Body of pancreas (tissue), 4 donors: ENCODE data around the gene PPP1R3C. TPM values are rescaled to one million over a fixed set of nuclear protein-coding genes. Genes with fewer than 3 reads are reported as not detected.

Experiments
- ATAC-seq: fragments of 150-250 bp; one replicate; pipeline ENCODE4 v1.9.1; 2016
- DNase-seq, 4 donors: peaks; one replicate each; pipeline ENCODE4 v3.0.0-alpha.2; 2019
- H3K27ac ChIP-seq, 4 donors: fragments of 200-600 bp; sonication (generic); 1 replicate in 3 of 4; 2 replicates in 1 of 4; pipeline versions ENCODE4 v1.5.1 to v1.6.1; 2016 to 2019; ENCODE audit warnings: mild to moderate bottlenecking in 1 of 4, mixed read lengths in 1 of 4, moderate library complexity in 1 of 4
- H3K27me3 ChIP-seq, 2 donors: fragments of 200-600 bp; sonication (generic); one replicate each; pipeline ENCODE4 v1.6.0; 2016; ENCODE audit warnings: mild to moderate bottlenecking in 1 of 2
- H3K36me3 ChIP-seq, 2 donors: fragments of 200-600 bp; sonication (generic); replicated peaks in 1 of 2; 2 replicates each; pipeline ENCODE4 v1.5.1; 2016; ENCODE audit warnings: low read depth in 2 of 2; ENCODE audit not compliant: insufficient read depth in 1 of 2
- H3K4me1 ChIP-seq: fragments of 200-600 bp; sonication (generic); one replicate; pipeline ENCODE4 v1.6.0; 2016
- H3K4me3 ChIP-seq, 2 donors: fragments of 200-600 bp; sonication (generic); 1 replicate in 1 of 2; 2 replicates in 1 of 2; pipeline ENCODE4 v1.5.1; 2016 to 2019
- H3K9me3 ChIP-seq, 3 donors: fragments of 200-600 bp; sonication (generic); 1 replicate in 2 of 3; 2 replicates in 1 of 3; pipeline ENCODE4 v1.5.1; 2016
- POLR2A ChIP-seq, 3 donors: fragments of 450-650 bp; IDR thresholded peaks; one replicate each; pipeline ENCODE4 v1.6.1; 2016; ENCODE audit warnings: antibody characterized with exemption in 3 of 3, mild to moderate bottlenecking in 2 of 3
- WGBS, 2 donors: methylation state at CpG; one replicate each; pipeline ENCODE4 v1.1.5; 2017; 5-methylcytosine and 5-hydroxymethylcytosine counted together
- intact Hi-C: fragments of 100-400 bp; cut with DNase I; formaldehyde crosslinking; loops from one replicate; pipeline ENCODE4 v1.15.1; 2023
- total RNA-seq, 2 donors: library from RNA; depleted of rRNA; stranded (reverse); fragments of >200 nt; gene quantifications; one replicate each; pipeline ENCODE4 v1.1.0, GENCODE V29; 2016
- TF ChIP-seq, protein P1 (sequence below), 7 experiments: fragments of 450-650 bp in 4 of 7; fragments of 200-600 bp in 3 of 7; sonication (generic) in 3 of 7; IDR thresholded peaks; one replicate each; pipeline ENCODE4 v1.5.1; 2016 to 2019; ENCODE audit warnings: antibody characterized with exemption in 7 of 7

The PPP1R3C gene
- total RNA-seq, 2 donors from 2014 or later: 9.6 to 15.6 TPM

GRCh38 chr10:91587710-91588638, 44.9 kb downstream of the PPP1R3C start:
- TF ChIP-seq, protein P1, sequence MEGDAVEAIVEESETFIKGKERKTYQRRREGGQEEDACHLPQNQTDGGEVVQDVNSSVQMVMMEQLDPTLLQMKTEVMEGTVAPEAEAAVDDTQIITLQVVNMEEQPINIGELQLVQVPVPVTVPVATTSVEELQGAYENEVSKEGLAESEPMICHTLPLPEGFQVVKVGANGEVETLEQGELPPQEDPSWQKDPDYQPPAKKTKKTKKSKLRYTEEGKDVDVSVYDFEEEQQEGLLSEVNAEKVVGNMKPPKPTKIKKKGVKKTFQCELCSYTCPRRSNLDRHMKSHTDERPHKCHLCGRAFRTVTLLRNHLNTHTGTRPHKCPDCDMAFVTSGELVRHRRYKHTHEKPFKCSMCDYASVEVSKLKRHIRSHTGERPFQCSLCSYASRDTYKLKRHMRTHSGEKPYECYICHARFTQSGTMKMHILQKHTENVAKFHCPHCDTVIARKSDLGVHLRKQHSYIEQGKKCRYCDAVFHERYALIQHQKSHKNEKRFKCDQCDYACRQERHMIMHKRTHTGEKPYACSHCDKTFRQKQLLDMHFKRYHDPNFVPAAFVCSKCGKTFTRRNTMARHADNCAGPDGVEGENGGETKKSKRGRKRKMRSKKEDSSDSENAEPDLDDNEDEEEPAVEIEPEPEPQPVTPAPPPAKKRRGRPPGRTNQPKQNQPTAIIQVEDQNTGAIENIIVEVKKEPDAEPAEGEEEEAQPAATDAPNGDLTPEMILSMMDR (IDR thresholded peaks at IDR 0.05): no peak
- TF ChIP-seq POLR2A (IDR thresholded peaks at IDR 0.05): no peak
- Histone ChIP-seq H3K4me3 (no peak overlapping the region), H3K4me1 (peaks cover 61% of the 10 kb centered on the region), H3K9me3 (no peaks in the 10 kb centered on the region), H3K27me3 (no peaks in the 10 kb centered on the region), H3K36me3 (no peaks in the 10 kb centered on the region), H3K27ac (peak overlapping the region; percentile 36 to 89 (median 85))
- 36 to 45% methylated on average over 9 of the region's 9 CpGs for WGBS, 2 donors
- DNase-seq (peak; percentile 48 to 80 (median 66)), ATAC-seq (no peak)
- intact Hi-C loops: no loop called here

DNA sequence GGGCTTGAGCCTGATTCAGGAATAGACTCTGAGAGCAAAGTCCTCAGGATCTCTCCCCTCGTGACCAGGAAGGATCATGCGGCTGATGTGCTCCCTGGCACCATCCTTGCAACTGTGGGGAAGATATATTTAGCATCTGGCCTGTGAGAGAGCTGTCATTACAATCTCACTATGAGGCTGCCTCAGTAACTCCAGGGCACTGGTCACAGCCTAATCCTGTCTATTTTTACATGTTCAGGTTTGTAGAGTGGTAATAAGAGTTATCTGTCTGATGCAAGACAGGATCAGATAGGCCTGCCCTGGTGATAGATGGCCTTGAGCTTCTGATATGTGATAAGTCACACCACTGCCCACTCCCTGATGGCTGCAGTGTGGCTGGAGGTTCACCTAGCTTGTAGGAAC, 50.7 kb downstream of the PPP1R3C start:
- 81 to 85% methylated on average over 2 of the region's 2 CpGs for WGBS, 2 donors
- no peaks in the 10 kb centered on the region for H3K27me3 ChIP-seq
- intact Hi-C loops: no loop called here
- no peaks in the 10 kb centered on the region for H3K9me3 ChIP-seq
- no peak for DNase-seq
- H3K4me1 ChIP-seq: peaks cover 16% of the 10 kb centered on the region
- H3K27ac ChIP-seq: no peak overlapping the region
- H3K4me3 ChIP-seq: no peak overlapping the region
- no peak for ATAC-seq
- TF ChIP-seq, protein P1 (IDR thresholded peaks at IDR 0.05): no peak
- TF ChIP-seq POLR2A (IDR thresholded peaks at IDR 0.05): no peak
- H3K36me3 ChIP-seq: no peaks in the 10 kb centered on the region

- WGBS, 2 donors: 76 to 100% methylated on average over 2 of the region's 2 CpGs
- H3K36me3 ChIP-seq: no peaks in the 10 kb centered on the region
- no peaks in the 10 kb centered on the region for H3K9me3 ChIP-seq
- H3K27ac ChIP-seq: no peak overlapping the region
- no peak for DNase-seq
- no peak for ATAC-seq
- H3K27me3 ChIP-seq: no peaks in the 10 kb centered on the region
- H3K4me3 ChIP-seq: no peak overlapping the region
- TF ChIP-seq POLR2A (IDR thresholded peaks at IDR 0.05): no peak
- TF ChIP-seq, protein P1 (IDR thresholded peaks at IDR 0.05): no peak
- intact Hi-C loops: no loop called here
- H3K4me1 ChIP-seq: peaks cover 14% of the 10 kb centered on the region
Observed at GRCh38 chr10:91579329-91579985, 53.4 kb downstream of the PPP1R3C start.

Other genes with a start within 250 kb of the PPP1R3C start
- 10 to 100 TPM; 10.2 to 13.0 TPM for gene HECTD2, start 222.7 kb downstream of the PPP1R3C start, total RNA-seq
- gene TNKS2, start 165.4 kb upstream of the PPP1R3C start, total RNA-seq: 10 to 100 TPM; 23.4 to 29.6 TPM